D721Med (cell line): ENCODE measurements around the gene IST1.

Source experiments
- DNase-seq: peaks from one replicate; pipeline ENCODE4 v3.0.0; 2011; ENCODE audit warnings: low spot score; ENCODE audit not compliant: insufficient read length
- FAIRE-seq: peaks from 2 replicates; lab custom pipeline; 2011; peaks lifted over from hg19 to GRCh38; lab: Jason Lieb, UNC
- CTCF ChIP-seq: IDR thresholded peaks from 2 replicates; pipeline ENCODE4 v1.5.1; 2012; ENCODE audit warnings: mild to moderate bottlenecking, control low read depth; ENCODE audit not compliant: insufficient read depth; ENCODE audit errors: missing control alignments

The IST1 gene

GRCh38 chr16:71852158-71852557 is 43.2 kb upstream of the IST1 start:
- DNase-seq: no peak
- TF ChIP-seq CTCF: no peak

GRCh38 chr16:71852561-71852960 is 42.8 kb upstream of the IST1 start:
- no peak for FAIRE-seq
- TF ChIP-seq CTCF: no peak
- no peak for DNase-seq

More at GRCh38 chr16:71852158-71852557, 43.2 kb upstream of the IST1 start:
- no peak for FAIRE-seq

- DNase-seq (no peak), FAIRE-seq (no peak)
- no peak for TF ChIP-seq CTCF
Measured at GRCh38 chr16:71853413-71853812, 41.9 kb upstream of the IST1 start.

- TF ChIP-seq CTCF: no peak
- no peak for FAIRE-seq
- no peak for DNase-seq
Measured at GRCh38 chr16:71854369-71854948, 40.9 kb upstream of the IST1 start.

GRCh38 chr16:71855937-71856662 is 39.2 kb upstream of the IST1 start:
- TF ChIP-seq CTCF: no peak
- FAIRE-seq (no peak), DNase-seq (no peak)

- FAIRE-seq (no peak), DNase-seq (no peak)
- TF ChIP-seq CTCF: no peak
Measured at GRCh38 chr16:71859762-71860521, 35.4 kb upstream of the IST1 start.
